ENCODE results near the gene THAP4.
A peak's percentile ranks its signal among the peaks of the same experiment; 100 is the strongest.

THAP4 gene

GRCh38 chr2:241560162-241560882 is 76.6 kb downstream of the THAP4 start:
- CTCF ChIA-PET: no interaction called here
- Histone ChIP-seq H3K36me3 (ENCODE audit: control insufficient read depth in 4 of 4, insufficient read depth in 4 of 4, low read length in 3 of 4) (peaks cover 0 to 4% (median 0%) of the 10 kb centered on the region in 4 experiments), H3K4me3 (ENCODE audit: control insufficient read depth in 1 of 7, extremely low read depth in 1 of 7, insufficient read depth in 4 of 7, low read depth in 2 of 7, low read length in 6 of 7) (no peak overlapping the region), H3K27me3 (replicated peaks in 2 of 5; ENCODE audit: control insufficient read depth in 4 of 5, insufficient read depth in 5 of 5, low read length in 4 of 5) (peaks cover 3 to 59% (median 20%) of the 10 kb centered on the region in 5 experiments), H3K9me3 (ENCODE audit: control extremely low read depth in 1 of 5, control insufficient read depth in 4 of 5, insufficient read depth in 2 of 5, low read depth in 1 of 5, low read length in 4 of 5) (peaks cover 1 to 27% (median 19%) of the 10 kb centered on the region in 5 experiments), H3K27ac (ENCODE audit: insufficient read depth in 1 of 2, low read depth in 1 of 2, low read length in 2 of 2, poor library complexity in 1 of 2, severe bottlenecking in 2 of 2) (no peak overlapping the region), H3K4me1 (ENCODE audit: control extremely low read depth in 1 of 4, control insufficient read depth in 4 of 4, insufficient read depth in 4 of 4, low read length in 3 of 4) (peaks cover 0 to 13% (median 10%) of the 10 kb centered on the region in 4 experiments)
- no peak for DNase-seq
- POLR2A ChIA-PET: no interaction called here
- WGBS (ENCODE audit: insufficient coverage): 82% methylated on average over 15 of the region's 18 CpGs

GRCh38 chr2:241559323-241560161 is 77.4 kb downstream of the THAP4 start:
- POLR2A ChIA-PET: no interaction called here
- WGBS (ENCODE audit: insufficient coverage): 9% methylated on average over 66 of the region's 78 CpGs
- H3K9me3 ChIP-seq (ENCODE audit: control extremely low read depth in 1 of 5, control insufficient read depth in 4 of 5, insufficient read depth in 2 of 5, low read depth in 1 of 5, low read length in 4 of 5): peaks cover 1 to 27% (median 22%) of the 10 kb centered on the region in 5 experiments
- H3K4me3 ChIP-seq (ENCODE audit: control insufficient read depth in 1 of 7, extremely low read depth in 1 of 7, insufficient read depth in 4 of 7, low read depth in 2 of 7, low read length in 6 of 7): peak overlapping the region; percentile 25 to 68 (median 66)
- H3K4me1 ChIP-seq (ENCODE audit: control extremely low read depth in 1 of 4, control insufficient read depth in 4 of 4, insufficient read depth in 4 of 4, low read length in 3 of 4): peaks cover 0 to 13% (median 10%) of the 10 kb centered on the region in 4 experiments
- peaks cover 3 to 65% (median 21%) of the 10 kb centered on the region in 5 experiments for H3K27me3 ChIP-seq (replicated peaks in 2 of 5; ENCODE audit: control insufficient read depth in 4 of 5, insufficient read depth in 5 of 5, low read length in 4 of 5)
- CTCF ChIA-PET: no interaction called here
- no peak for DNase-seq
- H3K27ac ChIP-seq (ENCODE audit: insufficient read depth in 1 of 2, low read depth in 1 of 2, low read length in 2 of 2, poor library complexity in 1 of 2, severe bottlenecking in 2 of 2): no peak overlapping the region
- peaks cover 0 to 4% (median 0%) of the 10 kb centered on the region in 4 experiments for H3K36me3 ChIP-seq (ENCODE audit: control insufficient read depth in 4 of 4, insufficient read depth in 4 of 4, low read length in 3 of 4)

- peak in 2 of 3 donors; percentile 23 to 40 for DNase-seq
- Histone ChIP-seq H3K4me1 (ENCODE audit: control extremely low read depth in 1 of 4, control insufficient read depth in 4 of 4, insufficient read depth in 4 of 4, low read length in 3 of 4) (peaks cover 0 to 13% (median 10%) of the 10 kb centered on the region in 4 experiments), H3K27me3 (replicated peaks in 2 of 5; ENCODE audit: control insufficient read depth in 4 of 5, insufficient read depth in 5 of 5, low read length in 4 of 5) (peaks cover 3 to 74% (median 28%) of the 10 kb centered on the region in 5 experiments), H3K4me3 (ENCODE audit: control insufficient read depth in 1 of 7, extremely low read depth in 1 of 7, insufficient read depth in 4 of 7, low read depth in 2 of 7, low read length in 6 of 7) (peak within 1 kb of the TSS; percentile 25 to 68 (median 66)), H3K27ac (ENCODE audit: insufficient read depth in 1 of 2, low read depth in 1 of 2, low read length in 2 of 2, poor library complexity in 1 of 2, severe bottlenecking in 2 of 2) (no peak within 1 kb of the TSS), H3K9me3 (ENCODE audit: control extremely low read depth in 1 of 5, control insufficient read depth in 4 of 5, insufficient read depth in 2 of 5, low read depth in 1 of 5, low read length in 4 of 5) (peaks cover 1 to 29% (median 22%) of the 10 kb centered on the region in 5 experiments), H3K36me3 (ENCODE audit: control insufficient read depth in 4 of 4, insufficient read depth in 4 of 4, low read length in 3 of 4) (peaks cover 0 to 4% (median 0%) of the 10 kb centered on the region in 4 experiments)
- ChIA-PET POLR2A (no interaction called here), CTCF (interaction anchor here (1.1 kb wide), 1 partner anchor 8 kb away, joined by 3 read pairs; no protein-coding TSS in a partner anchor)
- WGBS (ENCODE audit: insufficient coverage): 1% methylated on average over 86 of the region's 98 CpGs
Measured at GRCh38 chr2:241558532-241559322, 78.2 kb downstream of the THAP4 start, which contains the start of gene BOK. TSS of gene BOK (plus strand) at chr2:241558745. CDS start at chr2:241559484, 739 bp downstream.

GRCh38 chr2:241556746-241557145 is 80.2 kb downstream of the THAP4 start:
- H3K4me1 ChIP-seq (ENCODE audit: control extremely low read depth in 1 of 4, control insufficient read depth in 4 of 4, insufficient read depth in 4 of 4, low read length in 3 of 4): peaks cover 0 to 13% (median 10%) of the 10 kb centered on the region in 4 experiments
- POLR2A ChIA-PET: no interaction called here
- H3K27ac ChIP-seq (ENCODE audit: insufficient read depth in 1 of 2, low read depth in 1 of 2, low read length in 2 of 2, poor library complexity in 1 of 2, severe bottlenecking in 2 of 2): no peak overlapping the region
- H3K36me3 ChIP-seq (ENCODE audit: control insufficient read depth in 4 of 4, insufficient read depth in 4 of 4, low read length in 3 of 4): peaks cover 0 to 4% (median 0%) of the 10 kb centered on the region in 4 experiments
- peaks cover 1 to 33% (median 22%) of the 10 kb centered on the region in 5 experiments for H3K9me3 ChIP-seq (ENCODE audit: control extremely low read depth in 1 of 5, control insufficient read depth in 4 of 5, insufficient read depth in 2 of 5, low read depth in 1 of 5, low read length in 4 of 5)
- peaks cover 3 to 81% (median 35%) of the 10 kb centered on the region in 5 experiments for H3K27me3 ChIP-seq (replicated peaks in 2 of 5; ENCODE audit: control insufficient read depth in 4 of 5, insufficient read depth in 5 of 5, low read length in 4 of 5)
- DNase-seq: peak in 1 of 3 donors; percentile 19
- H3K4me3 ChIP-seq (ENCODE audit: control insufficient read depth in 1 of 7, extremely low read depth in 1 of 7, insufficient read depth in 4 of 7, low read depth in 2 of 7, low read length in 6 of 7): no peak overlapping the region
- CTCF ChIA-PET: interaction anchor here (1.7 kb wide), 1 partner anchor 9 kb away, joined by 4 read pairs; no protein-coding TSS in a partner anchor

GRCh38 chr2:241555711-241556110 is 81.2 kb downstream of the THAP4 start:
- 37% methylated on average over 3 of the region's 3 CpGs for WGBS (ENCODE audit: insufficient coverage)
- DNase-seq: no peak
- no peak overlapping the region for H3K4me3 ChIP-seq (ENCODE audit: control insufficient read depth in 1 of 7, extremely low read depth in 1 of 7, insufficient read depth in 4 of 7, low read depth in 2 of 7, low read length in 6 of 7)
- H3K27ac ChIP-seq (ENCODE audit: insufficient read depth in 1 of 2, low read depth in 1 of 2, low read length in 2 of 2, poor library complexity in 1 of 2, severe bottlenecking in 2 of 2): no peak overlapping the region
- peaks cover 0 to 13% (median 10%) of the 10 kb centered on the region in 4 experiments for H3K4me1 ChIP-seq (ENCODE audit: control extremely low read depth in 1 of 4, control insufficient read depth in 4 of 4, insufficient read depth in 4 of 4, low read length in 3 of 4)
- H3K9me3 ChIP-seq (ENCODE audit: control extremely low read depth in 1 of 5, control insufficient read depth in 4 of 5, insufficient read depth in 2 of 5, low read depth in 1 of 5, low read length in 4 of 5): peaks cover 1 to 33% (median 22%) of the 10 kb centered on the region in 5 experiments
- CTCF ChIA-PET: interaction anchor here (0.6 to 1.3 kb wide), 2 partner anchors 13 to 24 kb away, joined by 3 read pairs; no protein-coding TSS in a partner anchor
- peaks cover 3 to 86% (median 40%) of the 10 kb centered on the region in 5 experiments for H3K27me3 ChIP-seq (replicated peaks in 2 of 5; ENCODE audit: control insufficient read depth in 4 of 5, insufficient read depth in 5 of 5, low read length in 4 of 5)
- H3K36me3 ChIP-seq (ENCODE audit: control insufficient read depth in 4 of 4, insufficient read depth in 4 of 4, low read length in 3 of 4): peaks cover 0 to 4% (median 0%) of the 10 kb centered on the region in 4 experiments
- POLR2A ChIA-PET: no interaction called here

GRCh38 chr2:241554610-241555322 is 82.2 kb downstream of the THAP4 start:
- Histone ChIP-seq H3K36me3 (ENCODE audit: control insufficient read depth in 4 of 4, insufficient read depth in 4 of 4, low read length in 3 of 4) (peaks cover 0 to 4% (median 0%) of the 10 kb centered on the region in 4 experiments), H3K4me1 (ENCODE audit: control extremely low read depth in 1 of 4, control insufficient read depth in 4 of 4, insufficient read depth in 4 of 4, low read length in 3 of 4) (peaks cover 0 to 13% (median 10%) of the 10 kb centered on the region in 4 experiments), H3K27ac (ENCODE audit: insufficient read depth in 1 of 2, low read depth in 1 of 2, low read length in 2 of 2, poor library complexity in 1 of 2, severe bottlenecking in 2 of 2) (no peak overlapping the region), H3K4me3 (ENCODE audit: control insufficient read depth in 1 of 7, extremely low read depth in 1 of 7, insufficient read depth in 4 of 7, low read depth in 2 of 7, low read length in 6 of 7) (no peak overlapping the region), H3K9me3 (ENCODE audit: control extremely low read depth in 1 of 5, control insufficient read depth in 4 of 5, insufficient read depth in 2 of 5, low read depth in 1 of 5, low read length in 4 of 5) (peaks cover 1 to 33% (median 22%) of the 10 kb centered on the region in 5 experiments), H3K27me3 (replicated peaks in 2 of 5; ENCODE audit: control insufficient read depth in 4 of 5, insufficient read depth in 5 of 5, low read length in 4 of 5) (peaks cover 3 to 83% (median 40%) of the 10 kb centered on the region in 5 experiments)
- 92% methylated on average over 7 of the region's 7 CpGs for WGBS (ENCODE audit: insufficient coverage)
- ChIA-PET POLR2A (no interaction called here), CTCF (no interaction called here)
- no peak for DNase-seq

Data from common myeloid progenitor, CD34-positive (primary cell).